ENCODE data around the gene NLGN4X.

GRCh38 chrX:5842601-5843000 lies 386.1 kb downstream of the NLGN4X start:
- TF ChIP-seq EZH2 (IDR thresholded peaks at IDR 0.05; ENCODE audit: borderline replicate concordance, low read length): no peak
- no peak for TF ChIP-seq CTCF (IDR thresholded peaks at IDR 0.05; ENCODE audit: low read length)

All from OCI-LY1 (cell line).